Measurements from ENCODE around the gene IL17RE. TPM values are rescaled to one million over a fixed set of nuclear protein-coding genes. Genes with fewer than 3 reads are reported as not detected.
A peak's percentile ranks its signal among the peaks of the same experiment; 100 is the strongest.

Gene IL17RE
- total RNA-seq, 4 donors from 2014 or later = 0.99 to 1.7 (median 1.2) TPM

DNA sequence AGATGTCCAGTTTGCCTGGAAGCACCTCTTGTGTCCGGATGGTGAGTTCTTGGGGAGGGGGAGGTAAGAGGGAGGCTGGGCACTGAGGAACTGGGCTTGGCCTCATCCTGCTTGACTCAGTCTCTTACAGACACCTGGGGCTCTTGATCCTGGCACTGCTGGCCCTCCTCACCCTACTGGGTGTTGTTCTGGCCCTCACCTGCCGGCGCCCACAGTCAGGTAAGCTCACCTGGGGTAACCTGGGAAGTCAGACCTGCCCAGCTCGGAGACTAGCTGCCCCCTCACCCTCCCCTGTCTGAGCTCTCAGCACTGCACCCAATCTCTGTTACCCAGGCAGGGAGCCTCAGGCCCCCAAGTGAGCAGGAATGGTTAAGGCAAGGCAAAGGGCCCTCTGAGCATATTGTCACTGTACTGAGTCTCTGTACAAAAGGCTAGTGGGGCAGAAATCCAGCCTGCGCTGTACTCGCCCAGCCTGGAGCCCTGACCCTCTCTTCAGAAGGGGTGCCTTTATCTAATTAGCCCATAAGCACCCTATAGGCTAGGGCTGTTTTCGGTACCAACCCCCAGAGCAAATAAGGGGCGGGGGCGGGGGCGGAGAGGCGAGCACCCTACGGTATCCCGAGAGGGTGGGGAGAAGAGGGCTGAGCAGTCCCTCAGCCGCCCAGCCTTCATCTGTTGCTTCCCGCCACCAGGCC lies 12.1 kb downstream of the IL17RE start:
- Histone ChIP-seq H3K4me3 (peak overlapping the region; percentile 65 to 78 (median 72)), H3K27ac (replicated peaks in 1 of 4) (peak overlapping the region; percentile 88 to 96 (median 94)), H3K27me3 (no peaks in the 10 kb centered on the region), H3K36me3 (peaks cover 0 to 3% (median 1%) of the 10 kb centered on the region in 4 donors), H3K4me1 (peaks cover 33 to 59% (median 50%) of the 10 kb centered on the region in 4 donors), H3K9me3 (no peaks in the 10 kb centered on the region)
- intact Hi-C loops (cut with DNase I) = loop anchor here (2.0 to 5.0 kb wide), 2 partner anchors 52 to 67 kb away; no protein-coding TSS in a partner anchor
- no peak for TF ChIP-seq EP300 (IDR thresholded peaks at IDR 0.05)
- TF ChIP-seq, protein P1, sequence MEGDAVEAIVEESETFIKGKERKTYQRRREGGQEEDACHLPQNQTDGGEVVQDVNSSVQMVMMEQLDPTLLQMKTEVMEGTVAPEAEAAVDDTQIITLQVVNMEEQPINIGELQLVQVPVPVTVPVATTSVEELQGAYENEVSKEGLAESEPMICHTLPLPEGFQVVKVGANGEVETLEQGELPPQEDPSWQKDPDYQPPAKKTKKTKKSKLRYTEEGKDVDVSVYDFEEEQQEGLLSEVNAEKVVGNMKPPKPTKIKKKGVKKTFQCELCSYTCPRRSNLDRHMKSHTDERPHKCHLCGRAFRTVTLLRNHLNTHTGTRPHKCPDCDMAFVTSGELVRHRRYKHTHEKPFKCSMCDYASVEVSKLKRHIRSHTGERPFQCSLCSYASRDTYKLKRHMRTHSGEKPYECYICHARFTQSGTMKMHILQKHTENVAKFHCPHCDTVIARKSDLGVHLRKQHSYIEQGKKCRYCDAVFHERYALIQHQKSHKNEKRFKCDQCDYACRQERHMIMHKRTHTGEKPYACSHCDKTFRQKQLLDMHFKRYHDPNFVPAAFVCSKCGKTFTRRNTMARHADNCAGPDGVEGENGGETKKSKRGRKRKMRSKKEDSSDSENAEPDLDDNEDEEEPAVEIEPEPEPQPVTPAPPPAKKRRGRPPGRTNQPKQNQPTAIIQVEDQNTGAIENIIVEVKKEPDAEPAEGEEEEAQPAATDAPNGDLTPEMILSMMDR (IDR thresholded peaks at IDR 0.05) = no peak
- no peak for TF ChIP-seq POLR2A (IDR thresholded peaks at IDR 0.05; ENCODE audit: low read depth)
- no peak for TF ChIP-seq POLR2AphosphoS5 (IDR thresholded peaks at IDR 0.05)
- 56% methylated on average over 4 of the region's 15 CpGs for WGBS
- DNase-seq (ENCODE audit: extremely low spot score) = no peak

DNA sequence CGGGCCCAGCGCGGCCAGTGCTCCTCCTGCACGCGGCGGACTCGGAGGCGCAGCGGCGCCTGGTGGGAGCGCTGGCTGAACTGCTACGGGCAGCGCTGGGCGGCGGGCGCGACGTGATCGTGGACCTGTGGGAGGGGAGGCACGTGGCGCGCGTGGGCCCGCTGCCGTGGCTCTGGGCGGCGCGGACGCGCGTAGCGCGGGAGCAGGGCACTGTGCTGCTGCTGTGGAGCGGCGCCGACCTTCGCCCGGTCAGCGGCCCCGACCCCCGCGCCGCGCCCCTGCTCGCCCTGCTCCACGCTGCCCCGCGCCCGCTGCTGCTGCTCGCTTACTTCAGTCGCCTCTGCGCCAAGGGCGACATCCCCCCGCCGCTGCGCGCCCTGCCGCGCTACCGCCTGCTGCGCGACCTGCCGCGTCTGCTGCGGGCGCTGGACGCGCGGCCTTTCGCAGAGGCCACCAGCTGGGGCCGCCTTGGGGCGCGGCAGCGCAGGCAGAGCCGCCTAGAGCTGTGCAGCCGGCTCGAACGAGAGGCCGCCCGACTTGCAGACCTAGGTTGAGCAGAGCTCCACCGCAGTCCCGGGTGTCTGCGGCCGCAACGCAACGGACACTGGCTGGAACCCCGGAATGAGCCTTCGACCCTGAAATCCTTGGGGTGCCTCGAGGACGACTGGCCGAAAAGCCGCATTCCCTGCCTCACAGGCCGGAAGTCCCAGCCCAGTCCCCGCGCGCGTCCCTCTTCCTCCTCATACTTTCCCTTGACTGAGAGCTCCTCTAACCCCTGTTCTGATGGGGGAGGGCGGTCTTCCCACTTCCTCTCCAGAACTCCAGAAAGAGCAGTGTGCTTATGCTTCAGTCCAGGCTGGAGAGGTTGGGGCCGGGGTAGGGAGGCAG lies 12.8 kb downstream of the IL17RE start:
- peak overlapping the region; percentile 65 to 78 (median 72) for H3K4me3 ChIP-seq
- intact Hi-C loops (cut with DNase I) = loop anchor here (2.0 to 5.0 kb wide), 2 partner anchors 53 to 68 kb away; no protein-coding TSS in a partner anchor
- TF ChIP-seq POLR2AphosphoS5 (IDR thresholded peaks at IDR 0.05) (peak; percentile 49 to 56), EP300 (IDR thresholded peaks at IDR 0.05) (no peak), POLR2A (IDR thresholded peaks at IDR 0.05; ENCODE audit: low read depth) (no peak)
- TF ChIP-seq, protein P1 (IDR thresholded peaks at IDR 0.05) = peak; percentile 51 to 67 (median 52)
- DNase-seq (ENCODE audit: extremely low spot score) = no peak
- H3K36me3 ChIP-seq = peaks cover 0 to 11% (median 7%) of the 10 kb centered on the region in 4 donors
- WGBS = 1% methylated on average over 54 of the region's 99 CpGs
- H3K4me1 ChIP-seq = peaks cover 33 to 59% (median 50%) of the 10 kb centered on the region in 4 donors
- peak overlapping the region; percentile 88 to 96 (median 94) for H3K27ac ChIP-seq (replicated peaks in 1 of 4)
- no peaks in the 10 kb centered on the region for H3K9me3 ChIP-seq
- H3K27me3 ChIP-seq = no peaks in the 10 kb centered on the region

GRCh38 chr3:9916346-9916733 lies 13.7 kb downstream of the IL17RE start:
- intact Hi-C loops (cut with DNase I) = loop anchor here (5.0 kb wide), 1 partner anchor 69 kb away; no protein-coding TSS in a partner anchor
- 37% methylated on average over 4 of the region's 7 CpGs for WGBS
- peaks cover 33 to 59% (median 50%) of the 10 kb centered on the region in 4 donors for H3K4me1 ChIP-seq
- no peak for DNase-seq (ENCODE audit: extremely low spot score)
- no peaks in the 10 kb centered on the region for H3K9me3 ChIP-seq
- peaks cover 0 to 20% (median 14%) of the 10 kb centered on the region in 4 donors for H3K36me3 ChIP-seq
- TF ChIP-seq EP300 (IDR thresholded peaks at IDR 0.05) (no peak), POLR2A (IDR thresholded peaks at IDR 0.05; ENCODE audit: low read depth) (no peak), POLR2AphosphoS5 (IDR thresholded peaks at IDR 0.05) (no peak)
- TF ChIP-seq, protein P1 (IDR thresholded peaks at IDR 0.05) = no peak
- H3K27me3 ChIP-seq = no peaks in the 10 kb centered on the region
- peak overlapping the region; percentile 88 to 96 (median 94) for H3K27ac ChIP-seq (replicated peaks in 1 of 4)
- H3K4me3 ChIP-seq = peak overlapping the region; percentile 65 to 78 (median 72)

GRCh38 chr3:9916734-9917680 lies 14.4 kb downstream of the IL17RE start, which contains the start of gene IL17RC:
Gene IL17RC (plus strand): TSS chr3:9917098. CDS start chr3:9917316, 218 bp downstream.
- WGBS = 4% methylated on average over 15 of the region's 19 CpGs
- Histone ChIP-seq H3K36me3 (peaks cover 0 to 20% (median 16%) of the 10 kb centered on the region in 4 donors), H3K4me1 (peaks cover 33 to 59% (median 50%) of the 10 kb centered on the region in 4 donors), H3K4me3 (peak within 1 kb of the TSS; percentile 65 to 78 (median 72)), H3K27me3 (no peaks in the 10 kb centered on the region), H3K27ac (replicated peaks in 1 of 4) (peak within 1 kb of the TSS; percentile 88 to 96 (median 94)), H3K9me3 (no peaks in the 10 kb centered on the region)
- TF ChIP-seq, protein P1 (IDR thresholded peaks at IDR 0.05) = no peak
- TF ChIP-seq POLR2AphosphoS5 (IDR thresholded peaks at IDR 0.05) = peak; percentile 92 to 96
- TF ChIP-seq POLR2A (IDR thresholded peaks at IDR 0.05; ENCODE audit: low read depth) = peak; percentile 53
- peak; percentile 98 for DNase-seq (ENCODE audit: extremely low spot score)
- intact Hi-C loops (cut with DNase I) = loop anchor here (5.0 kb wide), 1 partner anchor 70 kb away; no protein-coding TSS in a partner anchor

Data from esophagus muscularis mucosa (tissue), 4 donors.